ENCODE measurements around the gene OCRL.
A peak's percentile ranks its signal among the peaks of the same experiment; 100 is the strongest.

OCRL gene

DNA sequence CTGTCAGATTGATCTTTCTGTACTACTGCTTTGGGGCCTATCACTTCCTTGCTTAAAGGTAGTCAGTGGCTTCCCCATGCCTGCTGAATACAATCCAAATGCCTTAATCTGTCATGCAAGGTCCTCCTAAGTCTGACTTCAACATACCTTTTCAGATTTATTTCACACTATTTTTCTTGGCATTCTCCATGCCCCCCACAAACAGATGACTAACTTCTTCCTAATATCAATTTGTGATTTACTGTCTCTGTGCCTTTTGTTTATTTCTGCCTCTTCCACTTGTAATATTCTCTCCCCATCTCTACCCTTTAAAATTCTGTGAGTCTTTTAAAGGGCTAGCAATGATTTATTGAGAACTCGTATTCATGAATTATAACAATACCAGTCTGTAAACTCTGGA is 41.8 kb downstream of the OCRL start:
- DNase-seq (ENCODE audit: insufficient read length, low spot score) (no peak), FAIRE-seq (no peak)

DNA sequence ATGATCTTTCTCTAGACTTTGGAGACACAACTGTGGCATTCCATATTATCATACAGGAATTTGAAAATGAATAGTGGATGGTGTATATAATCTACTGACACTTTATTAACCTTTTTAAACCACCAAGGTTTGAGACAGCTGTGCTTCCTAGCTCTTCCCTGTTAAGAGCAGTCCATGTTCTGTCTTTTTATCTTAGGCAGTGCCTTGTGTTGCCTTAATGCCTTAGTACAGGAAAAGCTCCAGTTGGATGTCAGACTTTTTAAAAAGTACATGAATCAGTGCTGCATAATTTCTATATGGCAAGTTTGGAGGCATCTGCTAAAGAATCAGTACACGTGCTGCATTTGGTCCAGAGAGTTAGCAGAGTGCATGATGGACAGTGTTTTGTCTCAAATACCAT is 45.1 kb downstream of the OCRL start:
- FAIRE-seq: no peak
- DNase-seq (ENCODE audit: insufficient read length, low spot score): no peak

DNA sequence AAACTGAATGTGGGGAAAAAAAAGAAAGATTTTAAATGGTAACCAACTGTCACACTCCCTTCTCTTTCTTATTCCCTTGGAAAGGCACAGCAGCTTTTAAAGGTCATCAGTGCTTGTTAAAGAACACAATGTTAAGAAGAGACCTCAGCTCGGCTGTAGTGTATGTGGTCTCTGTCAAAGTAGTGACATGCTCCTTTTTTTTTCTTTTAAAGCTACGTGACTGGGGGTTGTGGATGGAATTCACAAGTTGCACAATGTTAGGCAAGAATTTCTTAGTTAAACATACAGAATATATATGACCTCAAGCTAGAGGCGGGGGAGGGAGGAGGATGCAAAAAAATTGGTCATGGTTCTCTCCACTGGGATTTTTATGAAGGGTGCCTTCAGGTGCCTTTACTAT is 45.6 kb downstream of the OCRL start:
- DNase-seq (ENCODE audit: insufficient read length, low spot score): no peak
- no peak for FAIRE-seq

DNA sequence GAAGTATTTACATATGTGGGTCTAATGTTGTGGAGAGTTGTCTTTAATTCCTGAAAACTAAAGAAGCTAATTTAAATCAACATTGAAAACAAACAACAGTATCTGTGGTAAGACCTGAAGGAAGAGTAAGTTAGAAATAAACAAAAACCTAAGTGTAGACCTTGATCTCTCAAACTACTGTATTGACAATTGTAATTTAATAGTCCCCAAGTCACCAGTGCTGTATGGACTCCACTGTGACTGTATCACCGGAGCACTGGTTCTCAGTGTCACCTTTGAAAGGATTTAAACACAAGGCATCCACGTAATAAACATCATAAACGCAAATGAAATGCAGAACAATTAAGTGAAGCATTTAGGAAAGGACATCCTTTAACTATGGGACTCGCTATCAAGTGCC is 46.4 kb downstream of the OCRL start:
- DNase-seq (ENCODE audit: insufficient read length, low spot score): no peak
- FAIRE-seq: no peak

DNA sequence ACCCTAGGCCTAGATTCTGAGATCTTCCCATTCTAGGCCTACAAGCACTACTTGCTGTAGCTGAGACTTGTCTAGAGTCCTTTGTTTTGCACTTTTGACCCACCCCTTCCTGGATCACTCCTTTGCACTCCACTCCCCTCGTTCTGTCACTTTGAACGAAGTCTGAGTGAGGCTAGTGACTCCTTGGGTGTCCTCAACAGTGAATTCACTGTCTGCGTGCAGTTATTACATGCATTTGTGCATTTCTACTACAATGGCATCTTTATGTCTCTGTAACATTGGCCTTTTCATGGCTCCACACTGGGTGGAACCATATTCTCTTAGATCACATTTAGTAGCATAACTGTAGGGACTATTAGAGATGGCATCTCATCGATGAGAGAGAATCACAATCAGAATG is 50.5 kb downstream of the OCRL start:
- DNase-seq (ENCODE audit: insufficient read length, low spot score) (no peak), FAIRE-seq (no peak)

DNA sequence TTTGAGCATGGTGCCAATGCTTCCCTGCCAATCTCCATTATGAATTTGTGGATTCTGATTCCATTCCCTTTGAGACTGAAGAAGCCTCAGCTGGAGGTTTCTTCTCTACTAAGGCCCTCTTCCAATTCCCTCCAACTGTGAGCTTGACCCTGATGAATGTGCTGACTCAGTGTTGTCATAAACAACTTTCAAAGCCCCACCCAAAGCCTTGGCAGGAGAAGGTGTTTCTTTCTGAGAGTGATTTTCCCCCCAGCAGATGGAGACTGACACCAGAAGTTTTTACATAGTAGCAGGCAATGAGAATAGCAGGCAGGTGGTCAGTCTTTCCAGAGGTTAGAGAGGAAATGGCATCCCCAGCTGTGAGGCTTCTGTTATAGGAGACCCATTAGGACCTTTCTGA is 53.1 kb downstream of the OCRL start:
- DNase-seq (ENCODE audit: insufficient read length, low spot score) (no peak), FAIRE-seq (no peak)

DNA sequence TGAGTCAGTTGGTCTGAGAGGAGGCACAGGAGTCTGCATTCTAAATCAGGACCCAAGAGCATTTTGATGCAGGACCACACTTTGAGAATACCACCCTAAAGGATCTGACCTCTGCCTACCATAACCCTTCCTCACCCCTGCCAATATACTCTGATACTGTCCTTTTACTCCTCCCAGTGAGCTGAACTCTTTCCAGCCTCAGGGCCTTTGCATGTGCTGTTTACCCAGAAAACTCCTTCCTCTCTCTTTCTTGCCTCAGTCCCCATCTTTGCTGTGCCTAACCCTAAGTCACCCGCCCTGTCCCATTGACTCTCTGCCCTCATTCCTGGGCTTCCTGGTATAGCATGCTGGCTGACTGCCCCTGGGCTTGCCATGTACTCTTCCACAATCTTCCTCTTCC is 54.7 kb downstream of the OCRL start:
- no peak for DNase-seq (ENCODE audit: insufficient read length, low spot score)
- FAIRE-seq: no peak

DNA sequence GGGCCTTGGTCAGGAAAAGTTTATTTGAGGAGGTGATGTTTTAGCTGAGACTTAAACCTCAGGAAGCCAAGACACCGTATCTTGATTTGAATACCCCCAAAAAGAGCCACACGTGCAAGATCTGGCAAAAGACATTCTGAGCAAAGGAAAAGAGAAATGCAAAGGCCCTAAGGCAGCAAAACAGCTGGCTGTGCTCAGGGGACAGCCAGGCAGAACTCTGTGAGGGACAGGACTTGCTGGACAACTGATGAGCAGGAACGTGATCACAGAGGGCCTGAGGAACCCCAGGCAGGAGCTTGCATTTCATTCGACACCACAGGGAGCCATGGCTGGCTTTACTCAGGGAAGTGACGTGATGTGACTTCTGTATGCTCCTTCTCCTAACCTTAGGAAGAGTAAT is 56.0 kb downstream of the OCRL start:
- DNase-seq (ENCODE audit: insufficient read length, low spot score) (no peak), FAIRE-seq (no peak)

DNA sequence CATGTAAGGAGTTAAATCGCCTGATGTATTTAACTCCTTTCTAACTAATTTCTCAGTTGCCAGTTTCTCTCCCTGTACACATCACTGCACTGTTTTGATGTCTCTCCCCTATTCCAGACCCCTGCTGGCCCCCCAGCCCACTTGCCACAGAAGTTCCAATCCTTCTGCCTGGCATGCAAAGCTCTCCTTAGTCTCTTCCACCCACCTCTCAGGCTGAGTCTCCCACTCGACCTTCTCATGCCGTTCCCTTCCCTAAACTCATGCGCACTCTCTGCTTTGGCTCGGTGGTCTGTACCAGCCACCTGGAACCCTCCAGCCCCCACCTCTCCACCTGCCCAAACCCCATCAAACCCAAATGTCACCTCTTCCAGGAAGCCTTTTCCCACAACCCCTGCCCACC is 57.8 kb downstream of the OCRL start:
- FAIRE-seq: no peak

DNA sequence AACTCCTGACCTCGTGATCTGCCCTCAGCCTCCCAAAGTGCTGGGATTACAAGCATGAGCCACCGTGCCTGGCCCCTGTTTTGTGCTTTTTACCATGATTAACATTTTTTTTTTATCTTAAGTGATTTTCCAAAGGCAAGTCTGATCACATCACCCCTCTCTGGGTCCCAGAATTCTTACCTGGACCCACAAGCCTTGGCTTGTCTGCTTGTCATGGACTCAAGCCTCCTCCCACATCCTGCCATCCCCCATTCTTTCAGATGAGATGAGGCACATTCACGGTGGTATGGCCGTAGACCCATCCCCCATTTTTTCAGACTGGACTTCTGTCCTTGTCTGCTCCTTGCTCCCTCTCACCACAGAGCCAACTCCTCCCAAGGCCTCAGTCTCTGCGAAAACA is 59.4 kb downstream of the OCRL start:
- no peak for DNase-seq (ENCODE audit: insufficient read length, low spot score)
- no peak for FAIRE-seq

More for the DNA sequence above, 57.8 kb downstream of the OCRL start:
- no peak for DNase-seq (ENCODE audit: insufficient read length, low spot score)

DNA sequence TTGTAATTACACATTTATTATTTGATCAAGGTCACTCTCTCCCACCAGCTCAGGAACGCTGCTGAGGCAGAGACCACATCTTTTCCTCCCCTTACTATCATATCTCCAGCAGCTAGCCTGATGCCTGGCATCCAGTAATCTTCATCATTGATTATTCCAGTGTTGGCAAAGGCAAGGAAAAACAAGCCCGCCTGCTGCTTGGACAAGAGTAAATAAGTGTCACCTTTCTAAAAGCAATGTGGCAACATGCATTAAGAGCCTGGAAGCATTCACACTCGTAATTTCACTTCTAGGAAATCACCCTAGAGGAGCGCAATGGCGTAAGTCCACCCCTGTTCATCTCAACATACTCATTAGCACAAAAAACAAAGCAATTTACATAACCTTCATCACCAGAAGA is 59.9 kb downstream of the OCRL start:
- no peak for FAIRE-seq
- no peak for DNase-seq (ENCODE audit: insufficient read length, low spot score)

DNA sequence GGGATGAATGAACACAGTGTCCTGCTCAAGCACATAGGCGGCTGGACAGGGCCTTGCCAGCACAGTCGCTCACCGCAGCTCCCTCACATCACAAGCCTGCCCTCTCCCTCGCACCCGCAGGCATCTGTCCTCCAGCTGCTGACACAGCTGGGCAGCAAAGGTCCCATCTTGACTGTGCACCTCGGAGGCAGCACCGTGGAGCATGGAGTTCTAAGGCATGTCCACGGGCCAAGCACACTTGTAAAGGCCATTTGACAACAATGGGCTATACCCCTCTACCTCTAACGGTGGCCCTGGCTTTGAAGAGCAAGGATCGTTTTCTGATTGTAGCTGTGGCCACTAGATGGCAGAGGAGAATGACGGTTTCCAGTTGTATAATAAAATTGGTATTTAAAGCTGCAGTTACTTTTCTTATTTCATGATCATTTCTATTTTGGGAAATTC is 60.9 kb downstream of the OCRL start:
- FAIRE-seq: no peak

DNA sequence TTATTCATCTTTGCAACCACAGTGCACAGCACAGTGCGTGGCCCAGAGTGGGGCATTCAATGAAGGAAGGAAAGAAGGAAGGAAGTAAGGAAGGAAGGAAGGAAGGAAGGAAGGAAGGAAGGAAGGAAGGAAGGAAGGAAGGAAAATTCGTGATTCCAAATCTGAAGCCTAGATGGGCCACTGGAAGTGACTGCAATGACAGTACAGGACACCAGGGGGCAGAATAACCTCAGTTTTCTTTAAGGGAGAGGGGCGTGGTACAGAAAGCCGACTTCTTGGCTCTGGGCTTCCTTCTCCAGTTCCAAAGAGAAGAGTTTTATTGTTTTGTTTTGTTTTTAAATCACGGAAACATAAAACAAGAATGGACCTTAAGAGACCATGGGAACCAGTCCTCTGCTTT is 66.9 kb downstream of the OCRL start:
- no peak for FAIRE-seq
- DNase-seq (ENCODE audit: insufficient read length, low spot score): peak; percentile 22

More for the DNA sequence above, 60.9 kb downstream of the OCRL start:
- DNase-seq (ENCODE audit: insufficient read length, low spot score): no peak

DNA sequence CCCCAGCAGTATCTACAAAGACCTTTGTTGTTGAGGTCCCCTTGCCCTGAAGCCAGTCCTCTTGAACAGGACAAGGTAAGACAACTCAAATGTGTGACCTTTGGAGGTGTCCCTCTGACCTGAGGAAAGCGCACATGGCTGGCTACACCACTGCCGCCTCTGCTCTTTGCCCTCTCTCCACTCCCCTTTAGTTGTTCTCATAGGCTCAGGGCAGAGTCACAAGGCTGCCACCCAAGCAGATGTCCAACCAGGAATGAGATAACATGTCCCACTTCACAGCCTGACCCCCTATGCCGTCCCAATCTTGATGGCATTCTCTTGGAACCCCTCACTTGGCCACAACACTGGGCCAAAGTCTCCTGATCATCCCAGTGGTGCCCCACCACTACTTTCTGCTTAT is 68.4 kb downstream of the OCRL start:
- no peak for FAIRE-seq
- DNase-seq (ENCODE audit: insufficient read length, low spot score): no peak

DNA sequence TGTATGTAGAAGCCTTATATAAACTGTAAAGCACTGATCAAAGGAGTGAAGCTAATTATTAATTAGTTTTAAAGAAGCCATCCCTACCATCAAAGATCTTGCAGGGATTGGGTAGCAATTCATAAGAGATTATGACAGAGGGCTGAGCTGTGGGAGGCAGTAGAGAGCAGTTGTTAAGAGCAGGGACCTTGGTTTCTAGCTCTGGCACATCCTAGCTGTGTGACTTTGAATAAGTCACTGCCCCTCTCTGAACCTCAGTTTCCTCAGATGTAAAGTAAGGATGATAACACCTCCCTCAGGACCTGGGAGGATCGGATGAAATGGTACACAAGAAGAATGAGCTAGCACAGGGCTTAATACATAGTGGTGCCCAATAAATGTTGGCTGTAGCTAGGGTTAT is 69.3 kb downstream of the OCRL start:
- FAIRE-seq (no peak), DNase-seq (ENCODE audit: insufficient read length, low spot score) (no peak)

DNA sequence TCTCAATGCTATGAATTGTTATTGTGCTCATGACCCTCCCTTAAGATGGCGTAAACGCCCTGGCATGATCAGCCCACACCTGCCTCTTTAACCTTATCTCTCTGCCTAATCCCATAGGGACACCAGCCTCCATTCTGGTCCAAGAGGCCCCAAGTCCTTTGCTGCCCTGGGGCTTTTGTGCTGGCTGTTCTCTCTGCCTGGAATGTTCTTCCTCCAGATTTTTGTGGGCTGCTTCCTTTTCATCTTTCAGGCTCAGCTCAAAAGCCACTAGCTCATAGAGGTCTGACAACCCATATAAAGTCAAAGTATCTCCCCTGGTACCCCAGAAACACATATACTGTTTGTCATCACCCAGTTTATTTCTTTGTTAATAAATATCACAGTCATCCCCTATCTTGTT is 72.3 kb downstream of the OCRL start:
- no peak for DNase-seq (ENCODE audit: insufficient read length, low spot score)
- no peak for FAIRE-seq

DNA sequence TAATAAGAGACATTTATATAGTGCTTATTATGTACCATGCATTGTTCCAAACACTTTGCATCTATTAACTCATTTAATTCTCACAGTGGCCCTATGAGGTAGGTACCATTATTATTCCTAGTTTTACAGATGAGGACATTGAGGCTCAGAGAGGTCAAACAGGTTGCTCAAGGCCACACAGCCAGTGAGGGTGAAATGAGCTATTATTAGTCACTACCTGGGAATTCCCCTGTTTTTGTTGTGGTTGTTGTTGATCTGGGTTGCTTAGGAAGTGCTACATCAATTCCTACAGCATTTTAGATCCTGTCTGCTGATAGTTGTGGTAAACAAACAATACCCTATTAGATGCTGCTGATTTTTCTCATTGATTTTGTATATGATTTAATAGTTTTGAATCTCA is 73.5 kb downstream of the OCRL start:
- FAIRE-seq (no peak), DNase-seq (ENCODE audit: insufficient read length, low spot score) (no peak)

DNA sequence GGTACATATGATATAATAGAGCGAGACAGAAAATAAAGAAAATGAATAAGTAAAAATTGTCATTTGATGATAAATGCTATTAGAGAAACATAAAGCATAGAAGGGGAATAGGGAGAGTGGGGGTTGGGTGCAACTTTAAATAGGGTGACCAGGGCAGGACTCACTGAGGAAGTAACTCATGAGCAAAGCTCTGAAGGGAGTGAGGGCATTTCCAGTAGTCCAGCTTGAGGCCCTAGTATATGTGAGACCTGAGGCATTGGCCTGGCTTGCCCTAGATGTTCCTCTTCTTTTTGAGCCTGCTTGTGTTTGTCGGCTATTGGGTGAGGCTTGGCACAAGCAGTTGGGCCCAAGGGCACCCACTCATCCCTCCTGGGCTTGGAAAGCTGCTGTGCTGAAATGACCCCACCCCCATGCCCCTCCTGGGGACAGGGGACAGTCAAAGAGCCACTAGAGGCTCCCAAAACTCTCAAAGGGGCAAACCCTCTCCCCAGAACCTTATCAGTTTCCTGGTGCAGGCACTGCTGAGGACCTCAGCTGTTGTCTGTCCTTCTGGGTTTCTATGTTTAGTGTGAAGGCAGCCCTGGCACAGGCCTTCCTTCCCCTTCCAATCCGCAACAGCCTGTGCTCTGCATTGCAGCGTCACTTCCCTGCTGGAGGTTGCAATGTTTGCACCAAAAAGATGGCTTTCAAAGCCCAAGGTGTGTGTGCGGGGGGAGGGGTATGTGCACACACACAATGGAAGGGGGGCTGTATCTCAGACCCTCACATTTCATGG is 74.6 kb downstream of the OCRL start:
- no peak for FAIRE-seq
- no peak for DNase-seq (ENCODE audit: insufficient read length, low spot score)

DNA sequence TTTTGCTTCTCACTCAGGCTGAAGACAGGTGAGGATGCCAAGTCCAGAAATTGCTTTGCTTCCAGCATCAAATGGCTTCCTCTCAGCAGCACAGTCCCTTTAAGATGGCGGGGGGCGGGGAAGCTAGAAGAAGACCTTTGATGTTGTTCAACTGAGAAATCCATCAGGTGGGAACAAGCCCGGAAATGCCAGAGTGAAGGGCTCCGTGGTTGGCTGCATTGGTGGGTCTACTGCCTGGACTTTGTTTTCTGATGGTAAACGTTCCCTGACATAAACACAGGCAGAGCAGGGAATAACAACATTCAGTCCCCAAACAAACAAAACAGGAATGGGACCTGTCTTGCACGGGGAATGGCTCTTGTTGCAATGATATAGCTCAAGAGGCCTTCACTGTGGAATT is 77.4 kb downstream of the OCRL start:
- DNase-seq (ENCODE audit: insufficient read length, low spot score) (no peak), FAIRE-seq (no peak)

DNA sequence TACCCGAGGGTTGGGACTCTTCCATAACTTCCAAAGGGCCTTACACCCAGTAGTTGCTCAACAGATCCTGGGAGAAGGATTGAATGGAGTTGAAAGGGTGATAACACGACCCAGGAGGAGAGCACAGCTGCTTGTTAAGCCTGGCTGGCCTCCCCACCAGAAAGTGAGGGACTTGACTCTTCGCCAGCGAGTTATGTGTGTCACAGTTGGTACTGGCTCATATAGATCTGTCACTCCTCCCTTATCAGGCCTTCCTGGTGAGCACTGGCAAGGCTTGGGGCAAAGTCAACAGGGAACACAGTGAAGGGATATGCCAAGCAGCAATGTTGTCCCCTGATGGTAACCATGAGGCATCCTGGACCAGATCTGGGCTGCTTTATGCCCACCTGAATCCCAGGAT is 78.9 kb downstream of the OCRL start:
- no peak for DNase-seq (ENCODE audit: insufficient read length, low spot score)

DNA sequence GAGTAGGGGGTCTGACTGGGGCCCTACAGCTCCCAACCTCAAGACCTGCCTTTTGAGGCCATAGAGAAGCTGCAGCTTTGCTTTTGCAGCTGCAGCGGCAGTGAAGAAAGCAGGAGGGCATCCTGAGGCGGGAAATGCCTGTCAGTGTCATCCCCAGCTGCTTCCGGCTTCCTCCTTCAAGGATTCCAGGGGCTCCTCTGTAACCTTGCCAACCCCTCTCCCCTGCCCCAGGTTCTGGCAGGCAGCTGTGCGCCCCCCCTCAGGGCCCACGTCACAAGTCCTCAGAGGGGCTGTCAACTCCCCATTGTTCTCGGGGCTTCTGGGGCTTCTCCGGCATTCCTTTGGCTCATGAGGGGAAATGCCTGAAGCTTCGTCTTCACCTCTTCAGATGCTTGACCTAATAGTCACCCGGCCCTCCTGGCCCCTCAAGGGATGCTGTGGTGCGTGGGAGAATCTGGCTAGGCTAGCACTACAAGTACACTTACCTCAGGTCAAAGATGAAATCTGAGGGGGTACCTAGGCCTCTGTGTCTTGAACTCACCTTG is 82.8 kb downstream of the OCRL start:
- FAIRE-seq: no peak
- DNase-seq (ENCODE audit: insufficient read length, low spot score): peak; percentile 35

More for the DNA sequence above, 78.9 kb downstream of the OCRL start:
- FAIRE-seq: no peak

DNA sequence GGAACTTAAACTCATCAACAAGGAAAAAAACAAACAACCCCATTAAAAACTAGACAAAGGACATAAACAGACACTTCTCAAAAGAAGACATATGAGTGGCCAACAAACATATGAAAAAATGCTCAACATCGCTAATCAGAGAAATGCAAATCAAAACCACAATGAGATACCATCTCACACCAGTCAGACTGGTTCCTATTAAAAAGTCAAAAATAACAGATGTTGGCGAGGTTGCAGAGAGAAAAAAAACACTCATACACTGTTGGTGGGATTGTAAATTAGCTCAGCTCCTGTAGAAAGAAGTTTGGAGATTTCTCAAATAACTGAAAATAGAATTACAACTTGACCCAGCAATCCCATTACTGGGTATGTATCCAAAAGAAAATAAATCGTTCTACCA is 86.0 kb downstream of the OCRL start:
- FAIRE-seq (no peak), DNase-seq (ENCODE audit: insufficient read length, low spot score) (no peak)

DNA sequence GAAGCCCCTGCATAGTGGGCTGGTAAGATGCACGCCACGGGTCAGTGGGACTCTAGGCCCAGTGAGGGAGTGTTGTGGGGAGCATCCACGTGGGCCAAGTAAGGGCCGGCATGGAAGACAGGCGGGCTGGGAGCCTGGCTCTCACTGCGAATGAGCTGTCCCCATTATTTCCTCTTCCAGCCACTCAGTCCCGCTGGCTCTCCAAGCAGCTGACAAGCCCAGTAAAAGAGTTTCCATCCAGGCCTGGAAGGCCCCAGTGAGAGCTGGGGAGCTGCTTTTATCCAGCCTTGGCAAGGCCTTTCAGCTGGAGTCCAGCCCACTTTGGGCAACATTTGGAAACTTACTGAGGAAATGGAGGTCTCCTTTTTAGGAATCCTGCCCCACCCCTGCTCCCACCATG is 89.8 kb downstream of the OCRL start:
- DNase-seq (ENCODE audit: insufficient read length, low spot score) (no peak), FAIRE-seq (no peak)
